NCI-H128 (cell line): Measurements from ENCODE around the gene NDNF.

Experiments
- DNase-seq: peaks from one replicate; lab custom pipeline; 2025; ENCODE audit not compliant: unreplicated experiment; lab: John Stamatoyannopoulos, UW

The NDNF gene, protein sequence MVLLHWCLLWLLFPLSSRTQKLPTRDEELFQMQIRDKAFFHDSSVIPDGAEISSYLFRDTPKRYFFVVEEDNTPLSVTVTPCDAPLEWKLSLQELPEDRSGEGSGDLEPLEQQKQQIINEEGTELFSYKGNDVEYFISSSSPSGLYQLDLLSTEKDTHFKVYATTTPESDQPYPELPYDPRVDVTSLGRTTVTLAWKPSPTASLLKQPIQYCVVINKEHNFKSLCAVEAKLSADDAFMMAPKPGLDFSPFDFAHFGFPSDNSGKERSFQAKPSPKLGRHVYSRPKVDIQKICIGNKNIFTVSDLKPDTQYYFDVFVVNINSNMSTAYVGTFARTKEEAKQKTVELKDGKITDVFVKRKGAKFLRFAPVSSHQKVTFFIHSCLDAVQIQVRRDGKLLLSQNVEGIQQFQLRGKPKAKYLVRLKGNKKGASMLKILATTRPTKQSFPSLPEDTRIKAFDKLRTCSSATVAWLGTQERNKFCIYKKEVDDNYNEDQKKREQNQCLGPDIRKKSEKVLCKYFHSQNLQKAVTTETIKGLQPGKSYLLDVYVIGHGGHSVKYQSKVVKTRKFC

DNA sequence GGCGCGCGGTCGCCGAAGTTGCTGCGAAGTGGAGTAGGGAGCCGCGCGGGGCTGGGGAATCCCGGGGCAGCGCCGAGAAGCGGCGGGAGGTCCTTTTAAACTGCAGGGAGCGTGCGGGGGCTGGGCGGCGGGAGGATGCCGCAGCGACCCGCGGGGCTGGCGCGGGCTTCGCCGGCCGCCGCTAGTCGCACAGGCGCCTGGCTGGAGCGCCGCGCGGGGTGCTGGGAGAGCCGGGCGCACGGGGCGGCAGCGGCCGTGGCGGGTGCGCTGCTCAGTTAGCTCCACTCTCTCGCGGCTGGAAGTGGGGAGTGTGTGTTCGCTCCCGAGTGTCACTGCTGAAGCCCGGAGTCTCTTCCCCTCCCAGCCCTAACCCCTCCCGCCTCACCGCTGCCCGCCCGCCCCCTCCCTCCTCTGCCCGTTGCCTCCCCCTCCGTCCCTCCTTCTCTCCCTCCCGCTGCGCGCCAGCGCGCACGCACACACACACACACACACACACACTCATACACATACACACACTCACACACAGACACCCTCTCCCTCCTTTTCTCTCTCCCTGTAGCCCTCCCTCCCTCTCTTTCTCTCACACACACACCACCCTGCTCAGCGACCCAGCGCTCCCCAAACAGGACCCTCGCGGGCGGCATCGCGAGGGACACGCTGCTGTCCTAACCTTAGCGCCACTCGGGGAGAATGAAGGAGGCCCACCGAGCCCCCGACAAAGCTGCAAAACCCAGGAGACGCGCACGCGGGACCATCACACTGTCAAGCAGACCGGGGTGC is at the start of gene NDNF:
Gene NDNF, minus strand, starts transcription at position 312 of the 780 bp plus-strand sequence. CDS start 26,698 bp downstream, outside the sequence.
- DNase-seq, result peak; percentile 13

GRCh38 chr4:121119715-121120114 is 47.4 kb upstream of the NDNF start:
- no peak for DNase-seq

- no peak for DNase-seq
Measured at GRCh38 chr4:121118344-121118743, 46.0 kb upstream of the NDNF start.

DNA sequence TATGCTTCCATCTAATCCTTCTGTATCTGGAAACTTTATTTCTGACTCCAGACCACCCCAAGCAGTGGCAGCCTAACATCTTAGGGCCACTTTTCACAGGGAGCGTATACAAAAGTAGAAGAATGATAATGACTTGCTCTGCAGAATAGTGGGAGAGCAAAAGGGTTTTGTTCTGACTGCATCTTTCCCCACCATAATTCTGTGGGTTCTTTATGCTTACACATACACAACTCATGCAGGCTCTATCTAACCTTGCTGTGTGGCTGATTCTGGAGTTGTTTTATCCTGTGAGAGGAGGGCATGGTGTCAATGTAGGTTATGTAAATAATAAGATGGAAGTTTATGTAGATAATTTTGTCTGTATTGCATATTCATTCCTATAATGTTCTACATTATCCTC is 42.4 kb upstream of the NDNF start:
- DNase-seq, result no peak

DNA sequence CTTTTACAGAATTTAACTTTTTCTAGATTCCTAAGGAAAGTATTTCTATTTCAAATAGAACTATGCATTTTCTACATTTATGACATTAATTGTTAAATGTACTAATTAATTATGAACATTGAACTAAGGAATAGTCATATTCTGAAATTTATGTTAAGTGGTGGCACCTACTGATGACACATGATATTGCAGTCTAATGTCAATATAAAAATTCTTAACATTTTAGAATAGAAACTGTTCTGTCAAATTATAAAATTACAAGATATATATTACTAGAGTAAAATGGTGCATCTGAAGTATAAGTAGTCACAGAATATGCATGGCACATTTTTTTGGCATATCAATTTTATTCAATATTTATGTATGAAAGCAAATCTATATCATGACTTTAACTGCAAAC is 40.2 kb upstream of the NDNF start:
- no peak for DNase-seq

- no peak for DNase-seq
Measured at GRCh38 chr4:121108557-121108956, 36.2 kb upstream of the NDNF start.

GRCh38 chr4:121107507-121107906 is 35.2 kb upstream of the NDNF start:
- no peak for DNase-seq

- DNase-seq, result no peak
Measured at GRCh38 chr4:121100093-121100775, 27.9 kb upstream of the NDNF start.

- no peak for DNase-seq
Measured at GRCh38 chr4:121098266-121098665, 25.9 kb upstream of the NDNF start.

- no peak for DNase-seq
Measured at GRCh38 chr4:121096629-121097028, 24.3 kb upstream of the NDNF start.

DNA sequence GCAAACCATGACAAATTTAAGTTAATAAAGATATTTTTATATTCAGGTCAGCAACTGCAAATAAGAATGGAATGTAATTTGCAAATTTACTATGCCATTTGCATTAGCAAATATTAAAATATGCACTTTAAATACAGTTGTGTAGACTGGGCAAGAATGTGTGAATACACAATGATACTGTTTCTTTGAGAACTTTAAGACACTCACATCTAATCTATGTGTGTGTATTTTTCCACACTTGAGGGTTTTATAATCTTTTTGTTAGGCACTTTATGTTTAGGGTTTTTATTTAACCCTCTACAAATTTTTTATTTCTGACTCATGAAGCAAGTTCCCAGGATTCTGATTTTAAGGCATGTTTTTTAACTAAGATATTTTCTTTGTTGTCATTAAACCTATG is 23.9 kb upstream of the NDNF start:
- no peak for DNase-seq

GRCh38 chr4:121094297-121094966 is 22.1 kb upstream of the NDNF start:
- no peak for DNase-seq

DNA sequence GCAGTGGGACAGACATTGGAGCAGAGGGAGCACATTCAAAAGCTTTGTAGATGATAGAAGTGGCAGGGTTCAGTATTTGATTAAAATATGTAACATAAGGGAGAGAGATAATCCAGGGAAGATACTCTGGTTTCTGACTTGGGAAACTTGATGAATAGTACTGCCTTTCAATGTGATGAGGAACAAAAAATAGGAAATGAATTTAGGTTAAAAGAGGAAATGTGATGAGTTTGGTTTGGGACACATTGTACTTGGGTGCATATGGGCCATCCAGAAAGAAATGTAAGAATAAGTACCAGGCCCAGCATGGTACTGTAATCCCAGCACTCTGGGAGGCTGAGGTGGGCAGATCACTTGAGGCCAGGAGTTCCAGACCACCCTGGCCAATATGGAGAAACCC is 20.9 kb upstream of the NDNF start:
- DNase-seq, result no peak

DNA sequence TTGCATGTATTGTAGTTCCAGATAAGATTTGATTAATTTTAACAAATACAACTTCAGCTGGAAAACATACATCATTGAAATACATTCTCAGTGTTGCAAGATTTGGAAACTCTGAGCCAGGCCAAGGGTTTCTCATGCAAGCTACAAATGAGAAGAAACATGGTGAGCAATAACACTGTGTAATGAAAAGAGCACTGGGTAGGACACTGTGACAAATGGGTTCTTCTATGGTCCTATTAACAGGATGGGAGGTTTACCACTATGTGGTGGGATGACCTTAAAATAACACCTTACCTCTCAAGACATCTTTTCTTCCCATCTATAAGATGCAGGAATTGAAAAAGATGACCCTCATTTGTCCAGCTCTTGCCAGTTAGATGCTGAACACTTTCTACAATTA is 19.6 kb upstream of the NDNF start:
- no peak for DNase-seq

- no peak for DNase-seq
Measured at GRCh38 chr4:121088867-121089266, 16.5 kb upstream of the NDNF start.

DNA sequence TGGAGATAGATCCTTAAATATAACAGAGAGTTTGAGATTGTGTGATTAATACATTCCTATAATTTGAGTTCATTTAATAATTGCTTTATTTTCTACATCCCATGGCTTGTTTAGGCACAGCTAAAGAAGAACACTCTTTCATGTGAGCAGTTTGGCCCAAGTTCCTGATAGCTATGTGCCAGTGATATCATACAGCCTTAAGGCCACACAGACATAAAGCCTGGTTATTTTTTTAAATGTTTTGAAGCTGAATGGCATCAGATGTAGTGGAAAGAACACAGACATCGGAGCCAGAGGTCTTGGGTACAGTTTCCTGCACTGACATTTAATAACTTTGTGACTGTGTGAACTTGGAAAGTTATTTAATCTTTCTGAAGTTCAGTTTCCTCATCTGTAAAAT is 7.0 kb upstream of the NDNF start:
- no peak for DNase-seq

DNA sequence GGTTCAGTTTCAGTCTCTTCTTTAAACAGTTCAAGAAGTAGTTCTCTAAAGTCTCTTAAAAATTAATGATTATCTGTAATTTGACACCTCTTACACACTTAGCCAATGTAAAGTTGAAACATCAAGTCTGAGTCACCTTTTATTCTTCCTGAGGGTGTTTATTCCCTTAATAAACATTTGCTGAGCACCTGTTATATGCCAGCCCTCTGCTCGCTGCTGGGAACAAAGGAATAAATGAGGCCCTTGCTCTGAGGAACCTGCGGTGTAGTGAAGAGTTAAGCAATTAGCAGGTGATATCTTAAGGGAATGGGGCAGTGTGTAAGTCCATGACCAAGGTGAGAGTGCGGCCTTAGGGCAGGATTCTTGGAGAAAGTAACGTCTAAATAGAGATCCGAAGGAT is 5.2 kb upstream of the NDNF start:
- DNase-seq, result no peak

- DNase-seq, result no peak
Measured at GRCh38 chr4:121076416-121076815, 4.1 kb upstream of the NDNF start.

GRCh38 chr4:121073672-121074381 is 1.5 kb upstream of the NDNF start:
- no peak for DNase-seq

DNA sequence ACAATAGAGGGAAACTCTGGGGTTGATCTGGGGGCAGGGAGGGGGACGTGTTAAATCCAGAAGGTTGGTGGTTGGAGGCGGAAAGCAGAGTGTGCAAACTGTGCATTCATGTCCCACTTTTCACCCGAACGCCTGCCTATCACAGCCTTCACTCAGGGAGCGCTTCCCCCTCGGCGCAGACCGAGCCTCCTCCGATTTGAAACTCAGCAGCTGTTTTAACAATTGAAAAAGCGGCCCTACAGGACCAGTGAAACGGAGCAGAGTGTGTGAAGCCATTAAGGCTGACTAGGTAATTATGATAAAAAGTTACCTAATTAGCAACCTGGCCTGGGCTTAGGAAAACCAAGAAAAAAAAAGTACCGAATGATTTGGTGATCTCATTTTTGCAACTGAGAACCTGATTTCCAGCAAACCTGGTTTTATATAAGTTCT is 685 bp upstream of the NDNF start:
- peak; percentile 1 for DNase-seq
